Stimulated activated CD8-positive, alpha-beta memory T cell treated with anti-CD3 and anti-CD28 coated beads, Interleukin-15, amount 100 ng/mL, for 1 hour (primary cell): ENCODE measurements around the gene TNFAIP8L1.

ENCODE experiments used
- DNase-seq: peaks from one replicate; pipeline ENCODE4 v3.0.0-alpha.2; 2020; ENCODE audit warnings: low read depth

TNFAIP8L1 gene

DNA sequence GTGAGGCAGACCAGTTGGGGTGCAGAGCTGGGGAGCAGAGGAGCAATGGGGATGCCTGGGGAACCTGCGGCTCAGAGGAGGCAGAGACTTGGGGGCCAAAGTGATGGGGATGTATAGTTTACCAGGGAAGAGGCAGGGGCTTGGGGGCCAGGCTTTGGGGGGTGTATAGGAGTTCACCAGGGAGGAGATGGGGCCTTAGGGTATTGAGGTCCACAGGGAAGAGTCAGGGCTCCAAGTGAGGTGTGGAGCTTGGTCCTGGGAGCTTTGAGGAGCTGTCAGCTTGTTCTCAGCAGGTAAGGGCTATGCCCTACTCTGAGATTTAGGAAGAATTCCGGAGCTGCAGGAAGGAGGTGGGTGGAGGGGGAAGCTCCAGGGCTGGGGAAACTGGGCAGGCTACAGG is 10.8 kb downstream of the TNFAIP8L1 start:
- no peak for DNase-seq

- DNase-seq = no peak
Measured at GRCh38 chr19:4652075-4652474, 12.8 kb downstream of the TNFAIP8L1 start.

GRCh38 chr19:4653793-4654436 is 14.6 kb downstream of the TNFAIP8L1 start:
- DNase-seq = no peak

- no peak for DNase-seq
Measured at GRCh38 chr19:4654437-4655361, 15.4 kb downstream of the TNFAIP8L1 start.

DNA sequence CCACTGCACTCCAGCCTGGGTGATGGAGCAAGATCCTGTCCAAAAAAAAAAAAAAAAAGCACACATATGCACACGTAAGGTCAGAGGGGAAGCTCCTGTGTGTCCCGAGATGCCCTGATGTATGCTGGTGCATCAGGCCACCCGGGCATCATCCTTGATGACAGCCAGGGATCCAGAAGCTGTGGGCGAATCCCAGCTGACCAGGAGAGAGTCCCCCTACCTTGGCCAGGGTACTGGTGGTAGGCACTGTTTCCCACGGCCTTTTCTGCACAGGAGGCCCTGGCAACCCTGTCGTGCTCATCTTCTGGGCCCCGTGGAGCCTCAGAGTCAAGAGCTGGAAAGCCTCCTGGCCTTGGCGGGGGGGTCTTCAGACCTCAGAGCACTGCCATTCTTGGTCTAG is 16.8 kb downstream of the TNFAIP8L1 start:
- DNase-seq = no peak

GRCh38 chr19:4657262-4657661 is 17.9 kb downstream of the TNFAIP8L1 start:
- DNase-seq = no peak

DNA sequence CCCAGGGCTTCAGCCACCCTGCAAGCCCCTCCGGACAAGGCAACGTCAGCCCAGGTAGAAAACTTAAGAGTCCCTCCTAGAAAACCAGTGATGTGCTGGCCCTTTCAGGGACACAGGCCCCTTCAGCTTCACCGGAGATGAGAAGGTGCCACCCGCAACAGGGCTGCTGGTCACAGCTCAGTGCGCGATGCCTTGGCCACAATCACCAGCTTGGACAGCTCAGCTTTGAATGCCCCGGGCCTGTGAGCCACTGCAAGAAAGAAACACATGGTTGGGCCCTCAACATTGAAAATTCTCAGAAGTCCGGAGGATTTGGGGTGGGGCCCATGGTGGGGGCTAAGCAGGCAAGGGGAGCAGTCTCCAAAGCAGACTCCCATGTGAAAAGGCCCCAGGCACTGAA is 18.5 kb downstream of the TNFAIP8L1 start:
- DNase-seq = no peak

GRCh38 chr19:4660181-4660791 is 21.0 kb downstream of the TNFAIP8L1 start:
- no peak for DNase-seq

DNA sequence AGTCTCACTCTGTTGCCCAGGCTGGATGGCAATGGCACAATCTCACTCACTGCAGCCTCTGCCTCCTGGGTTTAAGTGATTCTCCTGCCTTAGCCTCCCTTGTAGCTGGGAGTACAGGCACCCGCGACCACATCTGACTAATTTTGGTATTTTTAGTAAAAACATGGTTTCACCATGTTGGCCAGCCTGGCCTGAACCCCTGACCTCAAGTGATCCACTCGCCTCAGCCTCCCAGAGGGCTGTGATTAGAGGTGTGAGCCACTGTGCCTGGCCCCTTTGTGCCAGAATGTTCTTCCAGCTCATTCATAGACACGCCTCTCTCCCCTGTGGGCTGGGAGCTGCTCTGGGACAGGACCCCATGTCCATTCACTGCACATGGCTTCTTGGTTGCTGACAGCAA is 21.7 kb downstream of the TNFAIP8L1 start:
- DNase-seq = no peak

GRCh38 chr19:4662020-4662695 is 22.8 kb downstream of the TNFAIP8L1 start:
- DNase-seq = no peak

- DNase-seq = no peak
Measured at GRCh38 chr19:4662812-4663211, 23.5 kb downstream of the TNFAIP8L1 start.

DNA sequence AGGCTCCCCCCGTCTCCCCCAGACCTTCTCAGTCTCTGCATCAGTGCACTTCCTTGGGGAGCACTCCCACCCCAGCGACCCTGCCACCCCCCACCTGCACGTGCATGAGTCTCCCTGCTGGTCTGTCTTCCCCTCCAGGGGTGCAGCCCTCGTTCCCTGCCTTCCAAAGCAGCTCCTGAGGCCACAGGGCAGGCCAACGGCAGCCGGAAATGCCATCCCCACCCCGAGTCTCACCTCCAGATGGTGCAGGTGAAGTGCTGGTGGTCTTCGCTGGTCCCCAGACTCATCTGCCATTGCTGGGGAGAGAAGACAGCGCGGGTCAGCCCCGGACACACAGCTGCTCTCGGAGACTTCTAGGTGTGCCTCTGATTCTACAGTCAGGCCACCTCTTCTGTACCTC is 25.3 kb downstream of the TNFAIP8L1 start:
- DNase-seq = no peak

GRCh38 chr19:4669723-4670480 is 30.6 kb downstream of the TNFAIP8L1 start, which contains the start of gene MYDGF:
Gene MYDGF (minus strand): TSS chr19:4670342. CDS start chr19:4670334, 8 bp downstream.
- DNase-seq = peak; percentile 82

GRCh38 chr19:4671185-4671851 is 32.0 kb downstream of the TNFAIP8L1 start:
- DNase-seq = no peak

- DNase-seq = no peak
Measured at GRCh38 chr19:4673216-4673615, 33.9 kb downstream of the TNFAIP8L1 start.

GRCh38 chr19:4673726-4674125 is 34.4 kb downstream of the TNFAIP8L1 start:
- no peak for DNase-seq

DNA sequence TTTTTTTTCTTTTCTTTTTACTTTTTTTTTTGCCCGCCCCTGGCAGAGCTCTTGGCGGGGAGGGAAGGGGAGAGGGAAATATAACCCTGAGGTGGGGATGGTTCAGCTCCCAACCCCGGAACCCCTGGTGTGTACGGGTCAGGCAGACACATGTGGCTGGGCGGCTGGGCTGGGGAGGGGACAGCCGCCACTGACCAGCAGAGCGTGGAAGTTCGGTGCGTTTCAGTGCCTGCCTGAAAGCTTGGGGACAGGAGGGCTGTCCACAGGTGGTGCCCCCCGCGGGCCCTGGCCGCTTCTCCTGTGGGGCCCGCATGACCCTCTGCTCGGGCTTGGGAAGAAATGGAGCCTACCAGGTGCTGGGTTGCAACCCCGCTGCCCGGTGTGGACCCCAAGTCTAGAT is 36.0 kb downstream of the TNFAIP8L1 start:
- no peak for DNase-seq

- DNase-seq = no peak
Measured at GRCh38 chr19:4676955-4677731, 37.8 kb downstream of the TNFAIP8L1 start.

- no peak for DNase-seq
Measured at GRCh38 chr19:4678881-4679790, 39.8 kb downstream of the TNFAIP8L1 start.
